ENCODE measurements around the gene KDM1A.

KDM1A gene

GRCh38 chr1:23019094-23019862 lies at the start of gene KDM1A:
Gene KDM1A (plus strand): TSS chr1:23019468. CDS start chr1:23019597, 129 bp downstream.
- H3K4me3 ChIP-seq (ENCODE audit: low read depth, low read length) = peak within 1 kb of the TSS; percentile 94
- peak; percentile 92 for DNase-seq (ENCODE audit: low read depth)
- TF ChIP-seq CTCF (IDR thresholded peaks at IDR 0.05; ENCODE audit: low read depth, low read length, missing control alignments) = peak; percentile 39

GRCh38 chr1:22970096-22970495 lies 49.2 kb upstream of the KDM1A start:
- H3K4me3 ChIP-seq (ENCODE audit: low read depth, low read length) = no peak overlapping the region
- DNase-seq (ENCODE audit: low read depth) = no peak
- no peak for TF ChIP-seq CTCF (IDR thresholded peaks at IDR 0.05; ENCODE audit: low read depth, low read length, missing control alignments)

- H3K4me3 ChIP-seq (ENCODE audit: low read depth, low read length) = no peak overlapping the region
- DNase-seq (ENCODE audit: low read depth) = no peak
- no peak for TF ChIP-seq CTCF (IDR thresholded peaks at IDR 0.05; ENCODE audit: low read depth, low read length, missing control alignments)
These were observed 48.1 kb upstream of the KDM1A start for GRCh38 chr1:22971161-22971560.

GRCh38 chr1:22971611-22972405 lies 47.5 kb upstream of the KDM1A start:
- no peak for TF ChIP-seq CTCF (IDR thresholded peaks at IDR 0.05; ENCODE audit: low read depth, low read length, missing control alignments)
- no peak for DNase-seq (ENCODE audit: low read depth)
- H3K4me3 ChIP-seq (ENCODE audit: low read depth, low read length) = no peak overlapping the region

GRCh38 chr1:22972760-22973159 lies 46.5 kb upstream of the KDM1A start, which contains the start of gene LACTBL1:
Gene LACTBL1 (minus strand): TSS chr1:22972866. CDS start chr1:22972316, 550 bp downstream.
- no peak for DNase-seq (ENCODE audit: low read depth)
- no peak for TF ChIP-seq CTCF (IDR thresholded peaks at IDR 0.05; ENCODE audit: low read depth, low read length, missing control alignments)
- no peak within 1 kb of the TSS for H3K4me3 ChIP-seq (ENCODE audit: low read depth, low read length)

- DNase-seq (ENCODE audit: low read depth) = no peak
- H3K4me3 ChIP-seq (ENCODE audit: low read depth, low read length) = no peak overlapping the region
- TF ChIP-seq CTCF (IDR thresholded peaks at IDR 0.05; ENCODE audit: low read depth, low read length, missing control alignments) = no peak
These were observed 43.6 kb upstream of the KDM1A start for GRCh38 chr1:22975694-22976093.

All from GM12864 (cell line).